Measurements from ENCODE around the gene ASF1A. TPM values are rescaled to one million over a fixed set of nuclear protein-coding genes. Genes with fewer than 3 reads are reported as not detected.
"Not testable (repeated sequence)": the region's sequence is repeated elsewhere in the genome, so short reads cannot be mapped to it uniquely, and the experiment has no call there.

Gene ASF1A
- total RNA-seq, 1 experiment from 2014 or later = 79.9 TPM

- Histone ChIP-seq H3K4me2 (ENCODE audit: low read depth, low read length, poor library complexity, severe bottlenecking) (peak overlapping the region; percentile 69), H3K27me3 (ENCODE audit: low read length) (no peaks in the 10 kb centered on the region), H4K20me1 (ENCODE audit: insufficient read depth, low read depth, low read length) (no peaks in the 10 kb centered on the region), H3K9me2 (replicated peaks; ENCODE audit: insufficient read depth, low read length) (no peaks in the 10 kb centered on the region), H3K36me3 (ENCODE audit: insufficient read depth, low read length) (peaks cover 11% of the 10 kb centered on the region; the same call in 1 of the 2 replicates), H3K4me3 (ENCODE audit: low read length) (peak overlapping the region; percentile 56), H3K27ac (ENCODE audit: low read length) (peak overlapping the region; percentile 65), H3K4me1 (ENCODE audit: low read length) (peaks cover 33% of the 10 kb centered on the region), H3K9me3 (ENCODE audit: low read length) (no peaks in the 10 kb centered on the region; the same call in 1 of the 2 replicates), H2AFZ (ENCODE audit: low read length) (peak overlapping the region; percentile 39), H3K79me2 (ENCODE audit: low read length) (peaks cover 82% of the 10 kb centered on the region), H3K9ac (ENCODE audit: low read length) (peak overlapping the region; percentile 53)
- peak; percentile 62 for DNase-seq
Observed at GRCh38 chr6:118864341-118865099, 29.4 kb upstream of the ASF1A start.

GRCh38 chr6:118865100-118865391, 28.9 kb upstream of the ASF1A start:
- no peaks in the 10 kb centered on the region for H3K9me2 ChIP-seq (replicated peaks; ENCODE audit: insufficient read depth, low read length)
- peak overlapping the region; percentile 69 for H3K4me2 ChIP-seq (ENCODE audit: low read depth, low read length, poor library complexity, severe bottlenecking)
- peaks cover 82% of the 10 kb centered on the region for H3K79me2 ChIP-seq (ENCODE audit: low read length)
- H3K27me3 ChIP-seq (ENCODE audit: low read length) = no peaks in the 10 kb centered on the region
- no peaks in the 10 kb centered on the region for H4K20me1 ChIP-seq (ENCODE audit: insufficient read depth, low read depth, low read length)
- H3K9me3 ChIP-seq (ENCODE audit: low read length) = no peaks in the 10 kb centered on the region; the same call in 1 of the 2 replicates
- H3K27ac ChIP-seq (ENCODE audit: low read length) = peak overlapping the region; percentile 65
- no peak for DNase-seq
- peak overlapping the region; percentile 56 for H3K4me3 ChIP-seq (ENCODE audit: low read length)
- H3K4me1 ChIP-seq (ENCODE audit: low read length) = peaks cover 28% of the 10 kb centered on the region
- peaks cover 11% of the 10 kb centered on the region; the same call in 1 of the 2 replicates for H3K36me3 ChIP-seq (ENCODE audit: insufficient read depth, low read length)
- H2AFZ ChIP-seq (ENCODE audit: low read length) = peak overlapping the region; percentile 39
- H3K9ac ChIP-seq (ENCODE audit: low read length) = peak overlapping the region; percentile 53

- peaks cover 2% of the 10 kb centered on the region; the same call in 1 of the 2 replicates for H3K36me3 ChIP-seq (ENCODE audit: insufficient read depth, low read length)
- H3K4me1 ChIP-seq (ENCODE audit: low read length) = peaks cover 28% of the 10 kb centered on the region
- no peak overlapping the region for H3K27ac ChIP-seq (ENCODE audit: low read length)
- no peak overlapping the region for H3K9ac ChIP-seq (ENCODE audit: low read length)
- no peaks in the 10 kb centered on the region for H3K27me3 ChIP-seq (ENCODE audit: low read length)
- no peak overlapping the region for H2AFZ ChIP-seq (ENCODE audit: low read length)
- no peak overlapping the region for H3K4me3 ChIP-seq (ENCODE audit: low read length)
- H3K9me2 ChIP-seq (replicated peaks; ENCODE audit: insufficient read depth, low read length) = no peaks in the 10 kb centered on the region
- H3K79me2 ChIP-seq (ENCODE audit: low read length) = peaks cover 82% of the 10 kb centered on the region
- no peaks in the 10 kb centered on the region for H3K9me3 ChIP-seq (ENCODE audit: low read length)
- no peaks in the 10 kb centered on the region for H4K20me1 ChIP-seq (ENCODE audit: insufficient read depth, low read depth, low read length)
- H3K4me2 ChIP-seq (ENCODE audit: low read depth, low read length, poor library complexity, severe bottlenecking) = no peak overlapping the region
- no peak for DNase-seq
Observed at GRCh38 chr6:118867181-118867580, 26.8 kb upstream of the ASF1A start.

- not testable (repeated sequence) for H3K4me2 ChIP-seq (ENCODE audit: low read depth, low read length, poor library complexity, severe bottlenecking); H3K9me2 ChIP-seq (replicated peaks; ENCODE audit: insufficient read depth, low read length); H3K4me3 ChIP-seq (ENCODE audit: low read length); H3K27me3 ChIP-seq (ENCODE audit: low read length); H3K9me3 ChIP-seq (ENCODE audit: low read length); H3K9ac ChIP-seq (ENCODE audit: low read length); H3K36me3 ChIP-seq (ENCODE audit: insufficient read depth, low read length); DNase-seq; H3K27ac ChIP-seq (ENCODE audit: low read length); H4K20me1 ChIP-seq (ENCODE audit: insufficient read depth, low read depth, low read length); H2AFZ ChIP-seq (ENCODE audit: low read length)
- peaks cover 24% of the 10 kb centered on the region for H3K4me1 ChIP-seq (ENCODE audit: low read length)
- peaks cover 81% of the 10 kb centered on the region for H3K79me2 ChIP-seq (ENCODE audit: low read length)
Observed at GRCh38 chr6:118868901-118869300, 25.1 kb upstream of the ASF1A start.

GRCh38 chr6:118869350-118869749, 24.6 kb upstream of the ASF1A start:
- no peak overlapping the region for H3K4me2 ChIP-seq (ENCODE audit: low read depth, low read length, poor library complexity, severe bottlenecking)
- no peak overlapping the region for H2AFZ ChIP-seq (ENCODE audit: low read length)
- no peaks in the 10 kb centered on the region for H4K20me1 ChIP-seq (ENCODE audit: insufficient read depth, low read depth, low read length)

GRCh38 chr6:118869894-118870589, 23.9 kb upstream of the ASF1A start:
- no peak overlapping the region for H3K4me2 ChIP-seq (ENCODE audit: low read depth, low read length, poor library complexity, severe bottlenecking)
- H3K27me3 ChIP-seq (ENCODE audit: low read length) = no peaks in the 10 kb centered on the region
- H3K36me3 ChIP-seq (ENCODE audit: insufficient read depth, low read length) = peaks cover 2% of the 10 kb centered on the region; the same call in 1 of the 2 replicates
- H3K27ac ChIP-seq (ENCODE audit: low read length) = no peak overlapping the region
- H4K20me1 ChIP-seq (ENCODE audit: insufficient read depth, low read depth, low read length) = no peaks in the 10 kb centered on the region
- no peak for DNase-seq
- no peak overlapping the region for H3K4me3 ChIP-seq (ENCODE audit: low read length)
- peaks cover 12% of the 10 kb centered on the region for H3K4me1 ChIP-seq (ENCODE audit: low read length)
- no peak overlapping the region for H2AFZ ChIP-seq (ENCODE audit: low read length)
- peaks cover 79% of the 10 kb centered on the region for H3K79me2 ChIP-seq (ENCODE audit: low read length)
- no peaks in the 10 kb centered on the region for H3K9me3 ChIP-seq (ENCODE audit: low read length)
- H3K9ac ChIP-seq (ENCODE audit: low read length) = no peak overlapping the region
- no peaks in the 10 kb centered on the region for H3K9me2 ChIP-seq (replicated peaks; ENCODE audit: insufficient read depth, low read length)

More at GRCh38 chr6:118869350-118869749, 24.6 kb upstream of the ASF1A start:
- H3K4me1 ChIP-seq (ENCODE audit: low read length) = peaks cover 19% of the 10 kb centered on the region
- no peak overlapping the region for H3K9ac ChIP-seq (ENCODE audit: low read length)
- H3K79me2 ChIP-seq (ENCODE audit: low read length) = peaks cover 80% of the 10 kb centered on the region
- no peaks in the 10 kb centered on the region for H3K9me2 ChIP-seq (replicated peaks; ENCODE audit: insufficient read depth, low read length)
- no peak for DNase-seq
- H3K9me3 ChIP-seq (ENCODE audit: low read length) = no peaks in the 10 kb centered on the region
- H3K27me3 ChIP-seq (ENCODE audit: low read length) = no peaks in the 10 kb centered on the region
- H3K36me3 ChIP-seq (ENCODE audit: insufficient read depth, low read length) = peaks cover 2% of the 10 kb centered on the region; the same call in 1 of the 2 replicates
- no peak overlapping the region for H3K4me3 ChIP-seq (ENCODE audit: low read length)
- no peak overlapping the region for H3K27ac ChIP-seq (ENCODE audit: low read length)

- H3K27me3 ChIP-seq (ENCODE audit: low read length) = no peaks in the 10 kb centered on the region
- H3K9me2 ChIP-seq (replicated peaks; ENCODE audit: insufficient read depth, low read length) = no peaks in the 10 kb centered on the region
- peaks cover 2% of the 10 kb centered on the region; the same call in 1 of the 2 replicates for H3K36me3 ChIP-seq (ENCODE audit: insufficient read depth, low read length)
- peaks cover 77% of the 10 kb centered on the region for H3K79me2 ChIP-seq (ENCODE audit: low read length)
- no peak overlapping the region for H3K27ac ChIP-seq (ENCODE audit: low read length)
- no peak overlapping the region for H3K4me2 ChIP-seq (ENCODE audit: low read depth, low read length, poor library complexity, severe bottlenecking)
- H3K9me3 ChIP-seq (ENCODE audit: low read length) = no peaks in the 10 kb centered on the region
- peaks cover 5% of the 10 kb centered on the region; the same call in 1 of the 2 replicates for H3K4me1 ChIP-seq (ENCODE audit: low read length)
- no peak overlapping the region for H3K9ac ChIP-seq (ENCODE audit: low read length)
- H4K20me1 ChIP-seq (ENCODE audit: insufficient read depth, low read depth, low read length) = no peaks in the 10 kb centered on the region
- DNase-seq = no peak
- H3K4me3 ChIP-seq (ENCODE audit: low read length) = no peak overlapping the region
- no peak overlapping the region for H2AFZ ChIP-seq (ENCODE audit: low read length)
Observed at GRCh38 chr6:118871331-118871730, 22.6 kb upstream of the ASF1A start.

- Histone ChIP-seq H3K9me2 (replicated peaks; ENCODE audit: insufficient read depth, low read length) (no peaks in the 10 kb centered on the region), H3K4me2 (ENCODE audit: low read depth, low read length, poor library complexity, severe bottlenecking) (no peak overlapping the region), H3K9me3 (ENCODE audit: low read length) (no peaks in the 10 kb centered on the region), H3K4me3 (ENCODE audit: low read length) (no peak overlapping the region), H3K79me2 (ENCODE audit: low read length) (peaks cover 77% of the 10 kb centered on the region), H3K36me3 (ENCODE audit: insufficient read depth, low read length) (no peaks in the 10 kb centered on the region), H3K9ac (ENCODE audit: low read length) (no peak overlapping the region), H3K27ac (ENCODE audit: low read length) (no peak overlapping the region), H4K20me1 (ENCODE audit: insufficient read depth, low read depth, low read length) (no peaks in the 10 kb centered on the region), H3K4me1 (ENCODE audit: low read length) (peaks cover 9% of the 10 kb centered on the region), H3K27me3 (ENCODE audit: low read length) (no peaks in the 10 kb centered on the region), H2AFZ (ENCODE audit: low read length) (no peak overlapping the region)
- DNase-seq = no peak
Observed at GRCh38 chr6:118872318-118872717, 21.6 kb upstream of the ASF1A start.
